Heart left ventricle (tissue), 13 donors: ENCODE data around the gene LRRN4.

Experiments used
- CTCF ChIP-seq, 12 donors: fragments of 200-600 bp; sonication (generic) in 4 of 12; IDR thresholded peaks; one replicate each; pipeline versions ENCODE4 v1.5.0 to v1.8.0; 2018 to 2022; ENCODE audit warnings: antibody characterized with exemption in 12 of 12, mild to moderate bottlenecking in 5 of 12
- POLR2A ChIP-seq, 2 donors: fragments of 450-650 bp; IDR thresholded peaks; one replicate each; pipeline ENCODE4 v1.6.1; 2017; ENCODE audit warnings: antibody characterized with exemption in 2 of 2, mild to moderate bottlenecking in 2 of 2, moderate library complexity in 2 of 2
- donor health status: ischemic (EF 13 %, LVEDD 7.1; RV severe dilation, severe dysfunction).
- donor health status: DM: no; HTN: yes; CAD: no.
- donor health status: DM: no; HTN: no; CAD: no.
- donor health status: ischemic (EF 25% LVEDD 6.9; RV normal size, moderate dysfunction).
- donor health status: ischemic (EF 25% LVEDD 5.7; RV mildly dilated, moderate dysfunction).
- donor health status: ischemic (EF 35%, LVEDD 5.7; RV mildly dilated, moderate dysfunction).
- donor health status: nonischemic (EF 11% LVEDD 7.7; RV severe dilation, severe dysfunction).
- donor health status: DM: yes; HTN: yes; CAD: no.
- donor health status: PGD.
- donor health status: ischemic (EF 29% LVEDD 5.4; RV normal size, mild dysfunction).
- donor health status: nonischemic (EF 23%, LVEDD 6.1; RV moderate dilation, normal function).

- TF ChIP-seq CTCF (IDR thresholded peaks at IDR 0.05) (no peak), POLR2A (IDR thresholded peaks at IDR 0.05) (no peak)
These were observed 62.9 kb downstream of the LRRN4 start for GRCh38 chr20:5990946-5991345.
